GM12872 (cell line): Measurements from ENCODE around the gene LRR1.
A peak's percentile ranks its signal among the peaks of the same experiment; 100 is the strongest.

Source experiments
- CTCF ChIP-seq: IDR thresholded peaks from 3 replicates; pipeline ENCODE4 v1.5.1; 2011; ENCODE audit warnings: low read depth, mild to moderate bottlenecking, low read length, moderate library complexity; ENCODE audit not compliant: insufficient read depth

Gene LRR1

GRCh38 chr14:49622022-49622607 is 23.4 kb downstream of the LRR1 start:
- TF ChIP-seq CTCF: no peak

- no peak for TF ChIP-seq CTCF
Measured at GRCh38 chr14:49623387-49623786, 24.6 kb downstream of the LRR1 start.

- no peak for TF ChIP-seq CTCF
Measured at GRCh38 chr14:49623941-49624839, 25.4 kb downstream of the LRR1 start.

GRCh38 chr14:49633640-49634546 is 35.2 kb downstream of the LRR1 start:
- peak; percentile 79 for TF ChIP-seq CTCF

GRCh38 chr14:49634547-49635334 is 36.0 kb downstream of the LRR1 start, which contains the start of gene DNAAF2:
Gene DNAAF2, minus strand, starts transcription at chr14:49635244. Its CDS starts 95 bp downstream, at chr14:49635149.
- TF ChIP-seq CTCF: no peak

- TF ChIP-seq CTCF: no peak
Measured at GRCh38 chr14:49636866-49637265, 38.1 kb downstream of the LRR1 start.
